Vagina (tissue), 2 donors: ENCODE results near the gene BICD2.

ENCODE experiments used
- CTCF ChIP-seq, 3 experiments: fragments of 450-650 bp in 2 of 3; fragments of 200-600 bp in 1 of 3; sonication (generic) in 1 of 3; IDR thresholded peaks; one replicate each; pipeline ENCODE4 v1.5.1; 2017 to 2019; ENCODE audit warnings: antibody characterized with exemption in 3 of 3, mild to moderate bottlenecking in 2 of 3, moderate library complexity in 2 of 3
- POLR2A ChIP-seq, 2 donors: fragments of 450-650 bp; IDR thresholded peaks; one replicate each; pipeline ENCODE4 v1.6.1; 2017; ENCODE audit warnings: antibody characterized with exemption in 2 of 2, mild to moderate bottlenecking in 2 of 2, moderate library complexity in 2 of 2
- POLR2AphosphoS5 ChIP-seq, 2 donors: sonication (generic); formaldehyde crosslinking; IDR thresholded peaks; one replicate each; pipeline ENCODE4 v1.9.0; 2017; ENCODE audit warnings: antibody characterized with exemption in 2 of 2, mild to moderate bottlenecking in 2 of 2, low read depth in 1 of 2; ENCODE audit not compliant: insufficient read depth in 1 of 2

DNA sequence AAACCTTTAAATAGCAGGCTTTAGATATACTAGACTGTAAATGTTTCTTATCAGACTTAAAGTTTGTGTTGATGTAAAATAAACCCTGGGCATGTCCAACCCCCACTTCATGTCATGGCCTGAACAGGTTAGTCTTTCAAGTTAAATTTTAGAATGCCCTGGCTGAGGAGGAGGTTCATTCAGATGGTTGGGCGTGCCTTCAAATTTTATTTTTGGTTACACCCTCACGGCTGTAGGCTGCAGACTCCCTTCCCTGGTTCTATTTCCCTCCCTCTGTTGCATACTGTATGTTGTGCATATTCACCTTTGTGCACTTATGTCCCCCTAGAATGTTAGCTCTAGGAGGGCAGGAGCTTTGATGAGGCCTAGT is 5.3 kb upstream of the BICD2 start:
- TF ChIP-seq POLR2A (IDR thresholded peaks at IDR 0.05): no peak
- no peak for TF ChIP-seq CTCF (IDR thresholded peaks at IDR 0.05)
- TF ChIP-seq POLR2AphosphoS5 (IDR thresholded peaks at IDR 0.05; ENCODE audit: insufficient read depth in 1 of 2, low read depth in 1 of 2): no peak
